Progenitor cell of endocrine pancreas (in vitro differentiated cells): ENCODE data around the gene FGR. TPM values are rescaled to one million over a fixed set of nuclear protein-coding genes. Genes with fewer than 3 reads are reported as not detected.

Source experiments
- DNase-seq: peaks from one replicate; pipeline ENCODE4 v3.0.0; 2021; ENCODE audit warnings: low spot score; ENCODE audit not compliant: unreplicated experiment
- H3K27ac Mint-ChIP-seq: 2 replicates; pipeline ENCODE4 v1.8.0; 2021; ENCODE audit warnings: mild to moderate bottlenecking, moderate library complexity, mixed read lengths
- H3K27me3 Mint-ChIP-seq: 2 replicates; pipeline ENCODE4 v1.8.0; 2021; ENCODE audit warnings: mixed read lengths
- H3K36me3 Mint-ChIP-seq: 2 replicates; pipeline ENCODE4 v1.8.0; 2022; ENCODE audit warnings: mixed read lengths; ENCODE audit not compliant: insufficient read depth
- H3K4me1 Mint-ChIP-seq: 2 replicates; pipeline ENCODE4 v1.8.0; 2021; ENCODE audit warnings: low read depth, mixed read lengths
- H3K4me3 Mint-ChIP-seq: 2 replicates; pipeline ENCODE4 v1.8.0; 2021; ENCODE audit warnings: low read depth, mild to moderate bottlenecking, moderate library complexity, mixed read lengths
- H3K9me3 Mint-ChIP-seq: 2 replicates; pipeline ENCODE4 v1.8.0; 2021; ENCODE audit warnings: low read depth, mixed read lengths
- total RNA-seq: library from RNA; stranded (reverse); gene quantifications from 2 replicates; pipeline ENCODE4 v1.2.1, GENCODE V29; 2021
- TF ChIP-seq, protein P1 (sequence below): fragments of 200-600 bp; sonication (generic); IDR thresholded peaks from one replicate; pipeline ENCODE4 v1.5.0; 2021; ENCODE audit warnings: antibody characterized with exemption, mild to moderate bottlenecking; ENCODE audit not compliant: unreplicated experiment

The FGR gene
- total RNA-seq, 1 donor from 2014 or later = not detected

DNA sequence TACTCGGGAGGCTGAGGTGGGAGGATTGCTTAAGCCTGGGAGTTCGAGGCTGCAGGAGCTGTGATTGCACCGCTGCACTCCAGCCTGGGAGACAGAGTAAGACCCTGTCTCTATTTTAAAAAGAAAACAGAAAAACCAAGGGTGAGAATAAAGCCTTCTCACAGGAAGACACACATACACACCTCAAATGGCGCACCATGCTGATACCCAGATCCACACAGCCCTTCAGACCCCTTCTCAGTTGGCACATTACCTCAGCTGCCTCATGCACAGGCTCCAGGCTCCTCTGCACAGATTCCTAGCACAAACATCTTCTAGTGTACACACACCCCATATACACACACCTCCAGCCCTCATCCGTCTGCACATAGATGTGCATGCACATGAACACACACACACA lies 7.9 kb downstream of the FGR start:
- no peaks in the 10 kb centered on the region for H3K9me3 Mint-ChIP-seq
- no peaks in the 10 kb centered on the region for H3K4me1 Mint-ChIP-seq
- TF ChIP-seq, protein P1, sequence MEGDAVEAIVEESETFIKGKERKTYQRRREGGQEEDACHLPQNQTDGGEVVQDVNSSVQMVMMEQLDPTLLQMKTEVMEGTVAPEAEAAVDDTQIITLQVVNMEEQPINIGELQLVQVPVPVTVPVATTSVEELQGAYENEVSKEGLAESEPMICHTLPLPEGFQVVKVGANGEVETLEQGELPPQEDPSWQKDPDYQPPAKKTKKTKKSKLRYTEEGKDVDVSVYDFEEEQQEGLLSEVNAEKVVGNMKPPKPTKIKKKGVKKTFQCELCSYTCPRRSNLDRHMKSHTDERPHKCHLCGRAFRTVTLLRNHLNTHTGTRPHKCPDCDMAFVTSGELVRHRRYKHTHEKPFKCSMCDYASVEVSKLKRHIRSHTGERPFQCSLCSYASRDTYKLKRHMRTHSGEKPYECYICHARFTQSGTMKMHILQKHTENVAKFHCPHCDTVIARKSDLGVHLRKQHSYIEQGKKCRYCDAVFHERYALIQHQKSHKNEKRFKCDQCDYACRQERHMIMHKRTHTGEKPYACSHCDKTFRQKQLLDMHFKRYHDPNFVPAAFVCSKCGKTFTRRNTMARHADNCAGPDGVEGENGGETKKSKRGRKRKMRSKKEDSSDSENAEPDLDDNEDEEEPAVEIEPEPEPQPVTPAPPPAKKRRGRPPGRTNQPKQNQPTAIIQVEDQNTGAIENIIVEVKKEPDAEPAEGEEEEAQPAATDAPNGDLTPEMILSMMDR = no peak
- H3K4me3 Mint-ChIP-seq = no peak overlapping the region
- DNase-seq = no peak
- no peak overlapping the region for H3K27ac Mint-ChIP-seq
- H3K27me3 Mint-ChIP-seq = peaks cover 33% of the 10 kb centered on the region
- no peaks in the 10 kb centered on the region for H3K36me3 Mint-ChIP-seq

DNA sequence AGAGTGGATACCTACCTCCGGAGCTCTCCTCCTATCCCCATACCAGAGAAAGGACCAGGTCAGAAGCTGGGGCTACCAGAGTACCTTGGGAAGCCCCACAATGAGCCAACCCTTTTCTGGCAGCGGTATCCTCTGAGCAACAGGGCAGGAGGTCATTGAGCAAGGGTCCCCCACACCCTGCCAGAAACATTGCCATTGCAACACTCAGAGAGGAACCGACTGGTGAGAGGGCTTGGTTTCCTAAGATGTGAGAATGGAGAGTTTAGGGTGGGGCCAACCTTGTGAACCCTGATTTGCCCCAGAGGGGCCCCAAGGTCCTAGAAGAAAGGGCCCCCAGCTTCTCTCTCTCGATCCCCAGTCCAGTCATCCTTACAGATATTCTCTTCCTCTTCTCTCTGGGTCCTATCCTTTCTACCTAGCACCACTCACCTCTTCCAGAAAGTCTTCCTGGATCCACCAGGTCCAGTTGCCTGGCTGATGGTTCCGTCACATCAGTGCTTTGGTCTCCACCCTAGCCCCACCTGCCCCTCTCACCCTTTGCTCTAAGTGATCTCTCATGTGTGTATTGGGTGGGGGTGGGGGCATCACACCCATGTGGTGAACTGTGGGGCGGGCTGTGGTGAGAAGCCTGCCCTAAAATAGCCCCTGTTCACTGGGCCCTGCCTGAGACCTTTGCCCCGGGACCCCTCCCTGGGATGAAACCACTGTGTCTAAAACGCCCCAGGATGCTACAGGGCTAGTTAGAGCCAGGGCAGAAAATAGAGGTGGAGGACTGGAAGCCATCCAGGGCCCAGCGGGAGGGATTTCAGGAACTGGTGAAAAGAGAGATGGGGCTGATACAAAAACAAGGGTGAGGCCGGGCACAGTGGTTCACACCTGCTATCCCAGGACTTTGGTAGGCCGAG lies 8.7 kb downstream of the FGR start:
- H3K36me3 Mint-ChIP-seq = no peaks in the 10 kb centered on the region
- TF ChIP-seq, protein P1 = no peak
- H3K27ac Mint-ChIP-seq = no peak overlapping the region
- H3K4me3 Mint-ChIP-seq = no peak overlapping the region
- no peaks in the 10 kb centered on the region for H3K9me3 Mint-ChIP-seq
- H3K4me1 Mint-ChIP-seq = no peaks in the 10 kb centered on the region
- H3K27me3 Mint-ChIP-seq = peaks cover 25% of the 10 kb centered on the region
- no peak for DNase-seq

DNA sequence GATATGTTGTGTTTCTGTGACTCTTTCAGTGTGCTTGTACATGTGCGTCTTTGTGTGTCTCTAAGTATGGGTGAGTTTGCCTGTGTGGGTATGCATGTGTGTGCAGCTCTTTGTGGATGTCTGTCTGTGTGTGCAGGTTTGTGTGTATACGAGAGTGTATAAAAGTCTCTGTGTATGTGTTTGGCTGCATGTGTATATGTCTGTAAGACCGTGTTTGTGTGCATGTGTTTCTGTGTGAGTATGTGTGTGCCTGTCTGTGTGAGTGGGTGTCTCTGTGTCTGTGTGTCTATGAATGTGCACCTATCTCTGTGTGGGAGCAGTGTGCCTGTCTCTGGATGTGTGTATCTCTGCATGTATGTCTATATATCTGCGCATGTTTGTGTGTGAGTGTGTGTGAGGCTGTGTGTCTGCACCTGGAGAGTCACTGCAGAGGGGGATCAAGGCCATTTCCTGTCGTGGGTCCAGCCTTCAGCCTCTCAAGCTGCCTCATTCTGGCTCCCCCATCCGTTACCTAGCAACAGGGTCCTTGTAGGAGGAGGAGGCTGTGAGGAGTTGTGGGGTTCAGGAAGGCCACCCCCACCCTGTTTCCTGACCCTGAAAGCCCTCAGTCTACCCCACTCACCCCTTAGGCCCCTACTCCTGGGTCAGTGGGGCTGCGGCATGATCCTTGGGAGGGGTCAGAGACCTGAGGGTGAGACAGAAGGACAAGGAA lies 10.4 kb downstream of the FGR start:
- H3K27me3 Mint-ChIP-seq = peaks cover 15% of the 10 kb centered on the region
- TF ChIP-seq, protein P1 = no peak
- H3K4me3 Mint-ChIP-seq = no peak overlapping the region
- H3K27ac Mint-ChIP-seq = no peak overlapping the region
- H3K4me1 Mint-ChIP-seq = no peaks in the 10 kb centered on the region
- no peaks in the 10 kb centered on the region for H3K9me3 Mint-ChIP-seq
- no peaks in the 10 kb centered on the region for H3K36me3 Mint-ChIP-seq
- no peak for DNase-seq

DNA sequence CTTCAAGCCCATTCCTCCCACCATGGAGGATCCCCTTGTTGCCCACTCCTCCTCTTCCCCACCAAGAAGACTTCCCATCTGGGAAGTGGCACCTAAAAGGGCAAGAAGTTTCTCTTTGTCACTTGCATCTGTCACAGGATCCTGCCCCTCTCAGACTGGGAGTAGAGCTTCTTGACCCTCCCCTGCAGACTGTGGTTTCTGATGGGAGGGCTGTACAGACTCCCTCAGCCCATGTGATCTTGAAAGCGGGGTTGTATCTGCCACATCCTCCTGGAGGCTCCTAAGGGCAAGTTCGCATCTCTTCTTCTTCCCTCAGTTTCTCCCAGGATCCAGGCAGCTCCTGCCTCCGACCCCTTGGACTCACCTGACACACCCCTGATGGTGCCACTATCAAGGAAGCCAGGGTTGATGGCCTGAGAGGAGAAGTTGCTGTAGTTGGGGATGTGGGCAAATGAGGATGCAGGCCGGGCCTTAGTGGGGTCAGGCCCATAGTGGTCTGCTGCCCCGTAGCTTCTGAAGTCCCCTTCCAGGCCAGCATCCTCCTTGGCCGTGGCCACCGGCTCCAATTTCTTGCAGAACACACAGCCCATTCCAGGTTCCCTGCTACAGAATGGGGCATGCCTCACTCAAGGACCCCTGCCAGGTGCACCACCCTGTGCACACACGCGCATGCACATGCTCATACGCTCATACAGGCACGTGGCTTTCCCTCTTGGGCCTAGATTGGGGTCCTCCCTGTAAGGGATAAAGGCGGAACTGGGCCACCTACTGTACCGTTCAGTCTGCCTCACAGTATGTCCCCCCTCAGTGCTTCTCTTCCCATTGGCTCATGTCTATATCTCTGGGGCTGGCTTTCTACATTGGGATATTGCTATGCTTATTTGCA lies 11.4 kb downstream of the FGR start:
- TF ChIP-seq, protein P1 = no peak
- Mint-ChIP-seq H3K9me3 (no peaks in the 10 kb centered on the region), H3K36me3 (no peaks in the 10 kb centered on the region), H3K4me3 (no peak overlapping the region), H3K27me3 (peaks cover 10% of the 10 kb centered on the region), H3K27ac (no peak overlapping the region), H3K4me1 (no peaks in the 10 kb centered on the region)
- no peak for DNase-seq

DNA sequence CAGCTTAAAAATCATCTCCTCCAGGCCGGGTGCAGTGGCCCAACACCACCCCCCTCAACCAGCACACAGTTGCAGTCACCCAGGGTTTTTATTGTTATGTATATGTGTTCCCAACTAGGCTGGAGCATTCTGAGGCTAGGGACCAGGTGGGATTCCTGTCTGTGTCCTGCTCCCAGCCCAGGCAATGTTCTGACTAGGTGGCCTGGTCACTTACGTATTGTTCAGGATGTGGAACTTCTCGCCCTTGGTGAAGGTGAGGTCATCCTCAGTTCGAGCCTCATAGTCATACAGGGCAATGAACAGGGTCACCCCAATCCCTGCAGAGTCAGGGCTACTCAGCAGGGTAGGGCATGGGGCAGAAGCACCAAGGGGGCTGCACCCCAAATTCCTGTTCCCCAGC lies 12.2 kb downstream of the FGR start:
- H3K4me3 Mint-ChIP-seq = no peak overlapping the region
- DNase-seq = no peak
- H3K36me3 Mint-ChIP-seq = no peaks in the 10 kb centered on the region
- TF ChIP-seq, protein P1 = no peak
- peaks cover 10% of the 10 kb centered on the region for H3K27me3 Mint-ChIP-seq
- no peaks in the 10 kb centered on the region for H3K9me3 Mint-ChIP-seq
- no peak overlapping the region for H3K27ac Mint-ChIP-seq
- H3K4me1 Mint-ChIP-seq = no peaks in the 10 kb centered on the region
